WTC11 (cell line): Measurements from ENCODE around the gene ATF4. TPM values are rescaled to one million over a fixed set of nuclear protein-coding genes. Genes with fewer than 3 reads are reported as not detected.
"Not testable (repeated sequence)": the region's sequence is repeated elsewhere in the genome, so short reads cannot be mapped to it uniquely, and the experiment has no call there.

Experiments used
- ATAC-seq: fragments of 200-7000 bp; cut with Tn5 transposase; 2 replicates; pipeline ENCODE4 v1.10.0; 2021; ENCODE audit warnings: mild to moderate bottlenecking, moderate library complexity
- CTCF ChIA-PET: fragments of 300-600 bp; sonication (Branson Sonifier 250); formaldehyde crosslinking; loops from one replicate; lab custom pipeline; 2021; ENCODE audit warnings: antibody characterized with exemption; lab: Charles Lee
- POLR2A ChIA-PET: fragments of 350-600 bp; sonication (Branson Sonifier 250); formaldehyde crosslinking; loops from one replicate; lab custom pipeline; 2021; ENCODE audit warnings: antibody characterized with exemption; lab: Charles Lee
- DNase-seq: peaks from one replicate; pipeline ENCODE4 v3.0.0; 2021; ENCODE audit warnings: low spot score
- H3K27ac Mint-ChIP-seq: 2 replicates; pipeline ENCODE4 v1.8.0; 2021; ENCODE audit warnings: mixed read lengths
- H3K27me3 Mint-ChIP-seq: 2 replicates; pipeline ENCODE4 v1.8.0; 2021; ENCODE audit warnings: low read depth, mild to moderate bottlenecking, moderate library complexity, mixed read lengths
- H3K36me3 Mint-ChIP-seq: 2 replicates; pipeline ENCODE4 v1.8.0; 2021; ENCODE audit warnings: mixed read lengths
- H3K4me1 Mint-ChIP-seq: 2 replicates; pipeline ENCODE4 v1.8.0; 2022; ENCODE audit warnings: mixed read lengths
- H3K4me3 Mint-ChIP-seq: 2 replicates; pipeline ENCODE4 v1.8.0; 2021; ENCODE audit warnings: mild to moderate bottlenecking, moderate library complexity, mixed read lengths
- H3K9me3 Mint-ChIP-seq: 2 replicates; pipeline ENCODE4 v1.8.0; 2021; ENCODE audit warnings: mixed read lengths
- ATF3 ChIP-seq: sonication (generic); formaldehyde crosslinking; conservative IDR thresholded peaks from 2 replicates; pipeline ENCODE4 v1.8.1; 2022; ENCODE audit warnings: mild to moderate bottlenecking, missing genetic modification reagents
- E2F1 ChIP-seq: sonication (generic); formaldehyde crosslinking; IDR thresholded peaks from 2 replicates; pipeline ENCODE4 v1.8.0; 2022; ENCODE audit warnings: mild to moderate bottlenecking, missing genetic modification reagents
- ELF4 ChIP-seq: sonication (generic); formaldehyde crosslinking; IDR thresholded peaks from 2 replicates; pipeline ENCODE4 v1.8.1; 2022; ENCODE audit warnings: low read depth, mild to moderate bottlenecking, moderate library complexity, missing genetic modification reagents
- FOXP1 ChIP-seq: sonication (generic); formaldehyde crosslinking; IDR thresholded peaks from 2 replicates; pipeline ENCODE4 v1.8.0; 2022; ENCODE audit warnings: missing genetic modification reagents, mild to moderate bottlenecking, moderate library complexity, borderline replicate concordance
- FOXP4 ChIP-seq: sonication (generic); formaldehyde crosslinking; IDR thresholded peaks from 2 replicates; pipeline ENCODE4 v1.8.0; 2022; ENCODE audit warnings: mild to moderate bottlenecking, missing genetic modification reagents
- GTF2I ChIP-seq: fragments of 250-450 bp; sonication (Bioruptor Pico); conservative IDR thresholded peaks from 2 replicates; pipeline ENCODE4 v1.4.0; 2021; ENCODE audit warnings: mild to moderate bottlenecking
- IRF2 ChIP-seq: sonication (generic); formaldehyde crosslinking; IDR thresholded peaks from 2 replicates; pipeline ENCODE4 v1.8.0; 2022; ENCODE audit warnings: low read depth, missing genetic modification reagents, borderline replicate concordance
- JAZF1 ChIP-seq: fragments of 250-450 bp; sonication (Bioruptor Pico); IDR thresholded peaks from 2 replicates; pipeline ENCODE4 v1.9.0; 2021; ENCODE audit warnings: moderate library complexity, mild to moderate bottlenecking, inconsistent platforms
- KAT7 ChIP-seq: sonication (generic); formaldehyde crosslinking; IDR thresholded peaks from 2 replicates; pipeline ENCODE4 v1.8.1; 2023; ENCODE audit warnings: missing genetic modification reagents, mild to moderate bottlenecking, borderline replicate concordance
- MAX ChIP-seq: sonication (generic); formaldehyde crosslinking; IDR thresholded peaks from 2 replicates; pipeline ENCODE4 v1.8.0; 2022; ENCODE audit warnings: mild to moderate bottlenecking, missing genetic modification reagents
- NR3C1 ChIP-seq: sonication (generic); formaldehyde crosslinking; conservative IDR thresholded peaks from 2 replicates; pipeline ENCODE4 v1.8.1; 2023; ENCODE audit warnings: low read depth, mild to moderate bottlenecking, missing genetic modification reagents
- PRDM15 ChIP-seq: sonication (generic); formaldehyde crosslinking; IDR thresholded peaks from 2 replicates; pipeline ENCODE4 v1.8.0; 2022; ENCODE audit warnings: missing genetic modification reagents
- RORB ChIP-seq: fragments of 250-450 bp; sonication (Bioruptor Pico); IDR thresholded peaks from 2 replicates; pipeline ENCODE4 v1.9.0; 2021; ENCODE audit warnings: mild to moderate bottlenecking
- SMAD3 ChIP-seq: sonication (generic); formaldehyde crosslinking; IDR thresholded peaks from 2 replicates; pipeline ENCODE4 v1.8.0; 2022; ENCODE audit warnings: missing genetic modification reagents, mild to moderate bottlenecking, borderline replicate concordance
- SMAD4 ChIP-seq: sonication (generic); formaldehyde crosslinking; IDR thresholded peaks from 2 replicates; pipeline ENCODE4 v1.8.0; 2022; ENCODE audit warnings: mild to moderate bottlenecking, missing genetic modification reagents
- TEAD1 ChIP-seq: sonication (generic); formaldehyde crosslinking; IDR thresholded peaks from 2 replicates; pipeline ENCODE4 v1.8.0; 2022; ENCODE audit warnings: mild to moderate bottlenecking, missing genetic modification reagents
- TEAD4 ChIP-seq: sonication (generic); formaldehyde crosslinking; IDR thresholded peaks from 2 replicates; pipeline ENCODE4 v1.8.0; 2022; ENCODE audit warnings: mild to moderate bottlenecking, missing genetic modification reagents
- TP53 ChIP-seq: sonication (generic); formaldehyde crosslinking; IDR thresholded peaks from 2 replicates; pipeline ENCODE4 v1.8.1; 2023; ENCODE audit warnings: mild to moderate bottlenecking, missing genetic modification reagents
- USF2 ChIP-seq: sonication (generic); formaldehyde crosslinking; IDR thresholded peaks from 2 replicates; pipeline ENCODE4 v1.8.1; 2023; ENCODE audit warnings: mild to moderate bottlenecking, missing genetic modification reagents, moderate library complexity
- ZBTB21 ChIP-seq: sonication (generic); formaldehyde crosslinking; IDR thresholded peaks from 2 replicates; pipeline ENCODE4 v1.8.1; 2023; ENCODE audit warnings: mild to moderate bottlenecking, missing genetic modification reagents, borderline replicate concordance
- ZNF423 ChIP-seq: fragments of 250-450 bp; sonication (Bioruptor Pico); IDR thresholded peaks from 2 replicates; pipeline ENCODE4 v2.1.2; 2022; ENCODE audit warnings: mild to moderate bottlenecking, moderate library complexity
- total RNA-seq: library from RNA; stranded (reverse); gene quantifications from 3 replicates; pipeline ENCODE4 v1.2.3, GENCODE V29; 2021

Gene ATF4
- total RNA-seq, 1 experiment from 2014 or later: 460 TPM

- peak; percentile 23; the same call in 1 of the 2 replicates for TF ChIP-seq RORB (CRISPR knock-in tag)
- Mint-ChIP-seq H3K27ac (peak overlapping the region; percentile 100), H3K4me1 (peaks cover 44% of the 10 kb centered on the region), H3K27me3 (peaks cover 21% of the 10 kb centered on the region), H3K4me3 (peak overlapping the region; percentile 95), H3K36me3 (peaks cover 51% of the 10 kb centered on the region)
- DNase-seq, H3K9me3 Mint-ChIP-seq, CTCF ChIA-PET, ATAC-seq: not testable (repeated sequence)
- POLR2A ChIA-PET: interaction anchor here (1.7 kb wide), 1 partner anchor 8 kb away, joined by 15 read pairs; no protein-coding TSS in a partner anchor
Observed at GRCh38 chr22:39521106-39521885, 934 bp downstream of the ATF4 start.

- DNase-seq, H3K9me3 Mint-ChIP-seq, ATAC-seq: not testable (repeated sequence)
- H3K4me3 Mint-ChIP-seq: peak overlapping the region; percentile 95
- peaks cover 44% of the 10 kb centered on the region for H3K4me1 Mint-ChIP-seq
- peaks cover 47% of the 10 kb centered on the region for H3K36me3 Mint-ChIP-seq
- CTCF ChIA-PET: interaction anchor here (1.3 to 4.7 kb wide), 2 partner anchors 26 to 28 kb away, joined by 3 to 21 read pairs; no protein-coding TSS in a partner anchor
- H3K27me3 Mint-ChIP-seq: peaks cover 14% of the 10 kb centered on the region
- POLR2A ChIA-PET: interaction anchor here (1.0 kb wide), 1 partner anchor 211 kb away, joined by 6 read pairs; no protein-coding TSS in a partner anchor
- H3K27ac Mint-ChIP-seq: peak overlapping the region; percentile 94
Observed at GRCh38 chr22:39522091-39522490, 1.7 kb downstream of the ATF4 start.

- POLR2A ChIA-PET: interaction anchor here (0.6 to 2.4 kb wide), 5 partner anchors 10 to 1723 kb away, joined by 3 to 8 read pairs (median 6); partner anchors contain the start of genes MIEF1 and RPS19BP1
- H3K27me3 Mint-ChIP-seq: peaks cover 8% of the 10 kb centered on the region
- no peak for ATAC-seq
- peaks cover 48% of the 10 kb centered on the region for H3K4me1 Mint-ChIP-seq
- H3K9me3 Mint-ChIP-seq: no peaks in the 10 kb centered on the region
- peak overlapping the region; percentile 94 for H3K27ac Mint-ChIP-seq
- no peak for DNase-seq
- H3K36me3 Mint-ChIP-seq: peaks cover 44% of the 10 kb centered on the region
- CTCF ChIA-PET: interaction anchor here (0.5 to 4.7 kb wide), 4 partner anchors 26 to 206 kb away, joined by 3 to 21 read pairs (median 3); no protein-coding TSS in a partner anchor
- H3K4me3 Mint-ChIP-seq: peak overlapping the region; percentile 95
- TF ChIP-seq RORB (CRISPR knock-in tag) (peak; percentile 83; the same call in 1 of the 2 replicates), GTF2I (CRISPR knock-in tag) (no peak), ZBTB21 (CRISPR knock-in tag) (no peak), SMAD3 (no peak), KAT7 (CRISPR knock-in tag) (no peak), ELF4 (CRISPR knock-in tag) (no peak), TP53 (CRISPR knock-in tag) (no peak), TEAD1 (CRISPR knock-in tag) (no peak), USF2 (CRISPR knock-in tag) (no peak), SMAD4 (CRISPR knock-in tag) (no peak), ZNF423 (CRISPR knock-in tag) (no peak), FOXP1 (CRISPR knock-in tag) (no peak), FOXP4 (CRISPR knock-in tag) (no peak), IRF2 (no peak), E2F1 (CRISPR knock-in tag) (no peak), MAX (no peak), TEAD4 (CRISPR knock-in tag) (no peak), PRDM15 (CRISPR knock-in tag) (no peak), ATF3 (CRISPR knock-in tag) (no peak), NR3C1 (CRISPR knock-in tag) (no peak), JAZF1 (CRISPR knock-in tag) (no peak)
Observed at GRCh38 chr22:39522567-39523300, 2.4 kb downstream of the ATF4 start.
